ENCODE results near the gene TOR1B. TPM values are rescaled to one million over a fixed set of nuclear protein-coding genes. Genes with fewer than 3 reads are reported as not detected.

The TOR1B gene, protein sequence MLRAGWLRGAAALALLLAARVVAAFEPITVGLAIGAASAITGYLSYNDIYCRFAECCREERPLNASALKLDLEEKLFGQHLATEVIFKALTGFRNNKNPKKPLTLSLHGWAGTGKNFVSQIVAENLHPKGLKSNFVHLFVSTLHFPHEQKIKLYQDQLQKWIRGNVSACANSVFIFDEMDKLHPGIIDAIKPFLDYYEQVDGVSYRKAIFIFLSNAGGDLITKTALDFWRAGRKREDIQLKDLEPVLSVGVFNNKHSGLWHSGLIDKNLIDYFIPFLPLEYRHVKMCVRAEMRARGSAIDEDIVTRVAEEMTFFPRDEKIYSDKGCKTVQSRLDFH
- 58.1 and 58.2 TPM in 2 replicates for total RNA-seq

DNA sequence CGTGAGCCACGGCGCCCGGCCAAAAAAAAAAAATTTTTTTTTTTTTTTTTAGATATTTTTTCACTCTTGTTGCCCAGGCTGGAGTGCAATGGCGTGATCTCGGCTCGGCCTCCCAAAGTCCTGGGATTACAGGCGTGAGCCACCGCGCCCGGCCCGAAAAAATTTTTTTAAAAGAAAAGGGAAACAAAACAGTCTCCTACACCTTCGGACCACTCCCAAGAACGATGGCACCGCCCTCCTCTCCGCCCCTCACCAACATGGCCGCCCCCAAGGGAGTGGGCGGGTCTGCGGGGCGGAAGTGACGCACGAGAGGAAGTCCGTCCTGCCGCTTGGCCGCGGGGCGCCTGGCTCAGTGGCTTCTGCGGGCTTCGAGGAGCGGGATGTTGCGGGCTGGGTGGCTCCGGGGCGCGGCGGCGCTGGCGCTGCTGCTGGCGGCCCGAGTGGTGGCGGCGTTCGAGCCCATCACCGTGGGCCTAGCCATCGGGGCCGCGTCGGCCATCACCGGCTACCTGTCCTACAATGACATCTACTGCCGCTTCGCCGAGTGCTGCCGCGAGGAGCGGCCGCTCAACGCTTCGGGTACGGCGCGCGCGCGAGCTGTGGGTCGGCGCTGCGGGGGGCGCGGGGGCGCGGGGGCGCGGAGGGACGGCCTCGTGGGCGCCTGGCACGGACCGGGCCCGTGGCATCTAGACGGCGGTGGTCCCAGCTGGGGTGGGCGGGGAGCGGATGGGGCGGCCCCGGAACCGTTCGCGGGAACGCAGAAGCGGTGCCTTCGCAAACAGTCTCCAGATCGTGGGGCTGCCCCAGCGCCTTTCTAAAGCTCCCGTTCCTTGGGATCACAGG, at the start of gene TOR1B:
TOR1B (plus strand) TSS at position 352 of the 843 bp plus-strand sequence; CDS start at position 381, 29 bp downstream.

DNA sequence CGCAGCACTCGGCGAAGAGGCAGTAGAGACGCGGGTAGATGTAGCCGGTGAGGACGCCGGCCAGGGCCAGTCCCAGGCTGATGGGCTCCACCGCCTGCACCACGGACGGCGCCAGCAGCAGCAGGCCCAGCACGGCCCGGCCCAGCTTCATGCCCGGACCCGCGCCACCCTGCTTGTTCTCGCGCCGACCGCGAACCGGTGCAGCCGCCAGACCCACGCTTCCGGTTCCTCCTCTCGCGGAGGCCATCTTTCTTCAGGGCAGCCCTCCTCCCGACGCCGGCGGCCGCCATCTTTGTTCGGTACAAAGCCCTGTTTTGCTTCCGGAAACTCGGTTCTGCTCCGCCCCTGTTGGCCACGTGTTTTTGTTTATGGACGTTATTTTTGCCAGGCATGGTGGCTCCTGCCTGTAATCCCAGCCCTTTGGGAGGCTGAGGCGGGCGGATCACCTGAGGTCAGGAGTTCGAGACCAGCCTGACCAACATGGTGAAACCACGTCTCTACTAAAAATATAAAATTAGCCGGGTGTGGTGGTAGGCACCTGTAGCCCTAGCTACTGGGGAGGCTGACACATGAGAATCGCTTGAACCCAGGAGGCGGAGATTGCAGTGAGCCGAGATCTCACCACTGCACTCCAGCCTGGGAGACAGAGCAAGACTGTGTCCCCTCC, 21.1 kb downstream of the TOR1B start, which contains the start of gene TOR1A:
TOR1A (minus strand) TSS at position 202 of the 667 bp plus-strand sequence; CDS start at position 151, 51 bp downstream.

DNA sequence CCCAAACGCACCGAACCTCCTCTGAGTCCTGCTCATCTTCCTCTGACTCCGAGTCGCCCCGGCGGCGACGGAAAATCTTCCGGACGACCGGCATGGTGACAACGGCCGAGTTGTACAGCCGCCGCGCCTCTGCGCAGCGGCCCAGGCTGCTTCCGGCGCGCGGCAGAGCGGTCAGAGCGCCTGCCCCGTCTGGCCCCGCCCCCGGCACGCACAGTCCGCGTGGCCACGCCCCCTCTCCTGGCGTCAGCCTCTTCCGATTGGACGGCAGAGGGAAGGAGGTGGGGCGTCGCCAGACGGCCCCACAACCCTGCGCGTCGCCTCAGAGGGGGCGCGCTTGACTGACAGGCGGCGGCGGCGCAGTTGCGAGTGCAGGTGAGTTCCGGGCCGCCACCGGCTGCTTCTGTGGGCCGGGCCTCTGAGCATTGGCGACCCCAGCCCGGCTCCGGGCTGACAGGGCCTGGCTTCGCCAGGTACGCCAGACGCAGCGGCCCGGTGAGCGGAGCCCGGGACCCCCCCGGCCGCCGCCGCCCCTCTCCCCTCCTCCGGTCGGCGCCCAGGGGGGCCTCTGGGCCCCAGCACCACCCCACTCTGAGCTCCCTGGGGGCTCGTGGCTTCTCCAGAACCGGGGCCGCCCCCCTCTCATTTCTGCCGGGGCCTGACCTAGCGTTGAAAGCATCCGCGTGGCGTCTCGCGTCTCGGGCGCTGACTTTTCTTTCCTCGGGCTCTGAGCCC, 32.3 kb downstream of the TOR1B start, which contains the start of the genes C9orf78 and USP20:
C9orf78 (minus strand) TSS at position 148 of the 732 bp plus-strand sequence; CDS start at position 94, 54 bp downstream.
USP20 (plus strand) TSS at position 331 of the 732 bp plus-strand sequence. CDS start 17,098 bp downstream, outside the sequence.

Other genes starting within 250 kb of the TOR1B start
- not detected in 2 replicates for gene C9orf50, start 182.1 kb upstream of the TOR1B start, total RNA-seq
- gene NTMT1, start 177.0 kb upstream of the TOR1B start, total RNA-seq: 28.7 and 31.5 TPM in 2 replicates
- 13.1 and 19.0 TPM in 2 replicates for gene ASB6, start 161.0 kb upstream of the TOR1B start, total RNA-seq
- gene PRRX2, start 137.5 kb upstream of the TOR1B start, total RNA-seq: 0.14 and 0.59 TPM in 2 replicates
- gene PTGES, start 50.1 kb upstream of the TOR1B start, total RNA-seq: 6.3 and 162 TPM in 2 replicates
- gene TOR1A, start 21.0 kb downstream of the TOR1B start, total RNA-seq: 52.2 and 54.9 TPM in 2 replicates
- 41.9 and 60.7 TPM in 2 replicates for gene C9orf78, start 32.1 kb downstream of the TOR1B start, total RNA-seq
- gene USP20, start 32.3 kb downstream of the TOR1B start, total RNA-seq: 11.3 and 17.7 TPM in 2 replicates
- gene FNBP1, start 240.0 kb downstream of the TOR1B start, total RNA-seq: 29.1 and 41.1 TPM in 2 replicates

Data from smooth muscle cell of the umbilical artery (primary cell).